ENCODE results near the gene SPSB3. TPM values are rescaled to one million over a fixed set of nuclear protein-coding genes. Genes with fewer than 3 reads are reported as not detected.

The SPSB3 gene
- total RNA-seq, 1 donor from 2014 or later = 28.3 TPM

GRCh38 chr16:1820946-1821290 is 38.5 kb upstream of the SPSB3 start:
- Mint-ChIP-seq H3K9me3 (no peaks in the 10 kb centered on the region), H3K27ac (no peak overlapping the region), H3K4me1 (ENCODE audit: low read depth) (peaks cover 10% of the 10 kb centered on the region), H3K4me3 (ENCODE audit: low read depth) (no peak overlapping the region), H3K27me3 (ENCODE audit: low read depth) (no peaks in the 10 kb centered on the region), H3K36me3 (ENCODE audit: low read depth) (no peaks in the 10 kb centered on the region)
- DNase-seq (ENCODE audit: low spot score) = no peak
- intact Hi-C loops (cut with micrococcal nuclease) = no loop called here

DNA sequence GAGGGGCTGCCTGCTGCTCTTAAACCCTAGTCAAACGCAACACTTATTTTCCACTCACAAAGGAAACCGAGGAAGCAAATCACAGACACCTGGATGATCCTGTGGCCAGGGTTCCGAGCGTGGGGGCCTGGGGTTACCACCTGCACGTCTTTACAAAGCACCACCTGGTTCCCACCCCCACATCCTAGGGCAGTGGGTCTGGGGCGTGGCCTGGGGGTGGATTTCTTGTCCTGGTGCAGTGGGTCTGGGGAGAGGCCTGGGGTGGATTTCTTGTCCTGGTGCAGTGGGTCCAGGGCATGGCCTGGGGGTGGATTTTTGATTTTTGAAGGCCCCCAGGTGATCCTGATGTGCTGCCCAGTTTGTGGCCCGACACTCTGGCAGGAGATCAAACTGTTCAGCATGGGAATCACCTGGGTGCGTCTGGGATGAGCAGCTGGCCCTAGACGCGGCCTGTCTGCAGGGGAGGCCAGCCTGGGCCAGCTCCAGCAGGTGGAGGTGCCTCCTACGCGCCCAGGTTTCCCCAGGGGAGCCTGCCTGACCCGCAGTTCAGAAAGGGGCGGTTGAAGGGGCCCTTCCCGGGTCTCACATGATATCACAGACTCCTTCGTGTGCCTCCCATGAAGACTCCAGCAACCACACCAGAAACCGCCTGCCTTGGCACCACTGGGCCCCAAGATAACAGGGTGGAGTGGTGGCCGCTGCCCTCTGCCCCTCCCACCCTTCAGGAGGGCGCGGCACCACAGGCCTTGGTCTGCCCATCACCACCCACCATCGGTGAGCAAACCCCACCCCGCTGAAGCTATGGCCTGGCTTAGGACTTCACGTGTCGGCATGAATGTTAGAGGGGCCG is 38.0 kb upstream of the SPSB3 start:
- Mint-ChIP-seq H3K4me1 (ENCODE audit: low read depth) (peaks cover 10% of the 10 kb centered on the region), H3K27ac (no peak overlapping the region), H3K9me3 (no peaks in the 10 kb centered on the region)

GRCh38 chr16:1819611-1820010 is 37.2 kb upstream of the SPSB3 start:
- Mint-ChIP-seq H3K4me3 (ENCODE audit: low read depth) (no peak overlapping the region), H3K36me3 (ENCODE audit: low read depth) (peaks cover 10% of the 10 kb centered on the region), H3K27me3 (ENCODE audit: low read depth) (no peaks in the 10 kb centered on the region), H3K27ac (no peak overlapping the region), H3K9me3 (no peaks in the 10 kb centered on the region), H3K4me1 (ENCODE audit: low read depth) (peaks cover 7% of the 10 kb centered on the region)
- intact Hi-C loops (cut with micrococcal nuclease) = no loop called here
- no peak for DNase-seq (ENCODE audit: low spot score)

More for the DNA sequence above, 38.0 kb upstream of the SPSB3 start:
- Mint-ChIP-seq H3K36me3 (ENCODE audit: low read depth) (peaks cover 4% of the 10 kb centered on the region), H3K27me3 (ENCODE audit: low read depth) (no peaks in the 10 kb centered on the region), H3K4me3 (ENCODE audit: low read depth) (no peak overlapping the region)
- intact Hi-C loops (cut with micrococcal nuclease) = no loop called here
- DNase-seq (ENCODE audit: low spot score) = no peak

- H3K4me1 Mint-ChIP-seq (ENCODE audit: low read depth) = peaks cover 3% of the 10 kb centered on the region
- no peaks in the 10 kb centered on the region for H3K27me3 Mint-ChIP-seq (ENCODE audit: low read depth)
- no peak overlapping the region for H3K4me3 Mint-ChIP-seq (ENCODE audit: low read depth)
- H3K27ac Mint-ChIP-seq = no peak overlapping the region
- no peak for DNase-seq (ENCODE audit: low spot score)
- intact Hi-C loops (cut with micrococcal nuclease) = no loop called here
- H3K9me3 Mint-ChIP-seq = no peaks in the 10 kb centered on the region
- H3K36me3 Mint-ChIP-seq (ENCODE audit: low read depth) = peaks cover 10% of the 10 kb centered on the region
These were observed 36.6 kb upstream of the SPSB3 start for GRCh38 chr16:1818873-1819525.

DNA sequence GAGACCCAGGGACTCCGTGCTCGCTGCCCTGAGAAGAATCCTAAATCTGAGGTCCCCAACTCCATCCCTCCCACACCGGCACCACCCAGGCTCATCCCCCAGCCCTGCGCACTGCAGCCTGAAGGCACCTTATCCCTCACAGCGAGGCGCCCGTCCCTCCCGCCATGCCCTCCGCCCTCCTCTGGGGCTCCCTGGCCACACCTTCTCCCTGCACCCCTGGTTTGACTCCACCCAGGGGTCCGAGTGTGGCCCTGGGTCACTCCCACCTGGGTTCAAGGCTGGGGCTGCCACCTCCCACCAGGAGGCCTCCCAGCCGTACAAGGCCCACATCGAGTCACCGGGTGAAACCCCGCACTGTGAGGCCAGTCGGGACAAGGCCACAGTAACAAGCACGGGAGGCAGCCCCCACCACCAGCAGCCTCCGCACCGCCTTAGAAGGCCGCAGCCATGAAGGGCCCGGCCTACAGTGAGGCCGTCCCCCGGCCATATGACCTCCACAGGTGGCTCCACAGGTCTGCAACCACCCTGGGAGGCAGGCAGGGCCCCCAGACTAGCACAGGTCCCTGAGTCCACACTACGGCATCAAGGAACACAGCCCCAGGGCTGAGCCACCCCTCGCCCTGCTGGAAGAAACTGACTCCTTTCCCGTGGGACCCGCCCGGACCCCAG is 36.0 kb upstream of the SPSB3 start:
- Mint-ChIP-seq H3K4me3 (ENCODE audit: low read depth) (no peak overlapping the region), H3K27me3 (ENCODE audit: low read depth) (no peaks in the 10 kb centered on the region), H3K36me3 (ENCODE audit: low read depth) (peaks cover 15% of the 10 kb centered on the region), H3K9me3 (no peaks in the 10 kb centered on the region), H3K27ac (no peak overlapping the region), H3K4me1 (ENCODE audit: low read depth) (peaks cover under 1% of the 10 kb centered on the region)
- DNase-seq (ENCODE audit: low spot score) = no peak
- intact Hi-C loops (cut with micrococcal nuclease) = no loop called here

- Mint-ChIP-seq H3K27ac (no peak overlapping the region), H3K4me1 (ENCODE audit: low read depth) (peaks cover 2% of the 10 kb centered on the region), H3K9me3 (no peaks in the 10 kb centered on the region), H3K36me3 (ENCODE audit: low read depth) (peaks cover 18% of the 10 kb centered on the region), H3K27me3 (ENCODE audit: low read depth) (no peaks in the 10 kb centered on the region), H3K4me3 (ENCODE audit: low read depth) (no peak overlapping the region)
- DNase-seq (ENCODE audit: low spot score) = no peak
- intact Hi-C loops (cut with micrococcal nuclease) = no loop called here
These were observed 35.3 kb upstream of the SPSB3 start for GRCh38 chr16:1817716-1818115.

- DNase-seq (ENCODE audit: low spot score) = no peak
- Mint-ChIP-seq H3K27me3 (ENCODE audit: low read depth) (no peaks in the 10 kb centered on the region), H3K4me3 (ENCODE audit: low read depth) (no peak overlapping the region), H3K4me1 (ENCODE audit: low read depth) (peaks cover 2% of the 10 kb centered on the region), H3K27ac (no peak overlapping the region), H3K9me3 (no peaks in the 10 kb centered on the region), H3K36me3 (ENCODE audit: low read depth) (peaks cover 18% of the 10 kb centered on the region)
- intact Hi-C loops (cut with micrococcal nuclease) = no loop called here
These were observed 34.9 kb upstream of the SPSB3 start for GRCh38 chr16:1817276-1817589.

DNA sequence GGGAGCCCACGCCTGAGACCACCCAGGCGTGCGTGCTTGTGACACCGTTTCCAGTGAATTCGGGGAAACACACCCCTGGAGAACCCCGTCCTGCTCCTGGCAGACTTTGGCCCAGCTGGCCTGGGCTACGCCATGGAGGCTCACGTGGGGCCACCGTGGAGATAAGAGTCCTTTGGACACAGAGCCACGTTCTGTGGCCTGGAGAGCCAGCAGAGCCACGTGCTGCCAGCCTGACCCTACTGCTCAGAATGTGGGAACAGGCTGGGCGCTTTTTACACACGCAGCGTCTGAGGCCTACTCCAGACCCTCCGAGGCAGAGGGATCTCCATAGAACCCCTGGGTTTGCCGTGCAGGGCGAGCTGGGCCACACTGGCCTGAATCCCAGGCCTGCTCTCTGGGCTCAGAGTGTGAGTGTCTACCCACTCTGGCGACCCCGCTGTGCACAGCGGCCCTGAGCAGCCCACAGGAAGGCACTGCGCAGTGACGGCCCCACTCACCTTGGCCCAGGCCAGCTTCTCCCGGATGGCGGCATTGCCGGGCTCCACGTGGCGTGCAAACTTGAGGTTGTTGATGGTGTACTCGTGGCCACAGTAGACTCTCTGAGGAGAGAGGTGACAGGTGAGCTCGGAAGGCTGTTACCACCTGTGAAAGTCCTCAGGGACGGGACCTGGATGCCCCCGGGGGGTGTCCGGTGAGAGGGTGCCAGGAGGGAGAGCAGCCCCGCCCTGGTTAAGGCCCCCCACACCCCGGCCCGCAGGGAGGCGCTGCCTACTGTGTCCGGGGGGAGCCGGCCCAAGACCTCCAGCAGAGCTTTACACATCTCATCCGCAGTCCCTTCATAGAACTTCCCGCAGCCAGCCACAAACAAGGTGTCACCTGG is 34.3 kb upstream of the SPSB3 start:
- no peak overlapping the region for H3K27ac Mint-ChIP-seq

GRCh38 chr16:1815461-1815860 is 33.1 kb upstream of the SPSB3 start:
- intact Hi-C loops (cut with micrococcal nuclease) = no loop called here
- H3K27ac Mint-ChIP-seq = no peak overlapping the region
- H3K4me3 Mint-ChIP-seq (ENCODE audit: low read depth) = no peak overlapping the region
- no peaks in the 10 kb centered on the region for H3K27me3 Mint-ChIP-seq (ENCODE audit: low read depth)
- H3K9me3 Mint-ChIP-seq = no peaks in the 10 kb centered on the region
- no peak for DNase-seq (ENCODE audit: low spot score)
- H3K36me3 Mint-ChIP-seq (ENCODE audit: low read depth) = peaks cover 18% of the 10 kb centered on the region
- H3K4me1 Mint-ChIP-seq (ENCODE audit: low read depth) = peaks cover 2% of the 10 kb centered on the region

More for the DNA sequence above, 34.3 kb upstream of the SPSB3 start:
- intact Hi-C loops (cut with micrococcal nuclease) = no loop called here
- Mint-ChIP-seq H3K9me3 (no peaks in the 10 kb centered on the region), H3K4me3 (ENCODE audit: low read depth) (no peak overlapping the region), H3K27me3 (ENCODE audit: low read depth) (no peaks in the 10 kb centered on the region), H3K36me3 (ENCODE audit: low read depth) (peaks cover 18% of the 10 kb centered on the region), H3K4me1 (ENCODE audit: low read depth) (peaks cover 2% of the 10 kb centered on the region)
- DNase-seq (ENCODE audit: low spot score) = no peak

GRCh38 chr16:1812732-1813163 is 30.4 kb upstream of the SPSB3 start:
- DNase-seq (ENCODE audit: low spot score) = peak; percentile 30
- H3K4me3 Mint-ChIP-seq (ENCODE audit: low read depth) = no peak overlapping the region
- peaks cover 2% of the 10 kb centered on the region for H3K4me1 Mint-ChIP-seq (ENCODE audit: low read depth)
- H3K36me3 Mint-ChIP-seq (ENCODE audit: low read depth) = peaks cover 25% of the 10 kb centered on the region
- H3K27ac Mint-ChIP-seq = no peak overlapping the region
- no peaks in the 10 kb centered on the region for H3K9me3 Mint-ChIP-seq
- H3K27me3 Mint-ChIP-seq (ENCODE audit: low read depth) = no peaks in the 10 kb centered on the region
- intact Hi-C loops (cut with micrococcal nuclease) = no loop called here

DNA sequence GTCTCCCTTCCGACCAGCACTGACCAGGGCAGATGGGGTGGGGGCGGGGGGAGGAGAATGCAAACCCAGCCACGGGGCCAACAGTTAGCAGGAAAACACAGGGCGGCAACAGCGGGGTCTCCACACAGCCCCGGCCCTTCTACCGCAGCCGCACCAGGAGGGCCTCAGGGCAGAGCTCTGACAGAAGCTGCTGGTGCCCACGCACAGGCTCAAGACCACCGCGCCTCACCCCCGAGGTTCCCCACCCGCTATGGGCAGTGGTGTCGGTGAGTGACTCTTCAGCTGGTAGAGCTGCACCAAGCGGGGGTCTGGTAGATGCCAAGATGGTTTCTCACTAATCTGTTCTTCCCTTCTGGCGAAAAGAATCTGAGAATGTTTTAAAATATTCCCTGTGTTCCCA is 28.2 kb upstream of the SPSB3 start:
- DNase-seq (ENCODE audit: low spot score) = no peak
- H3K9me3 Mint-ChIP-seq = no peaks in the 10 kb centered on the region
- intact Hi-C loops (cut with micrococcal nuclease) = no loop called here
- H3K4me3 Mint-ChIP-seq (ENCODE audit: low read depth) = no peak overlapping the region
- peaks cover 2% of the 10 kb centered on the region for H3K4me1 Mint-ChIP-seq (ENCODE audit: low read depth)
- peaks cover 38% of the 10 kb centered on the region for H3K36me3 Mint-ChIP-seq (ENCODE audit: low read depth)
- no peak overlapping the region for H3K27ac Mint-ChIP-seq
- no peaks in the 10 kb centered on the region for H3K27me3 Mint-ChIP-seq (ENCODE audit: low read depth)

GRCh38 chr16:1810106-1810505 is 27.7 kb upstream of the SPSB3 start:
- no peak overlapping the region for H3K4me3 Mint-ChIP-seq (ENCODE audit: low read depth)
- no peak overlapping the region for H3K27ac Mint-ChIP-seq
- H3K9me3 Mint-ChIP-seq = no peaks in the 10 kb centered on the region
- DNase-seq (ENCODE audit: low spot score) = no peak
- peaks cover 2% of the 10 kb centered on the region for H3K4me1 Mint-ChIP-seq (ENCODE audit: low read depth)
- no peaks in the 10 kb centered on the region for H3K27me3 Mint-ChIP-seq (ENCODE audit: low read depth)
- intact Hi-C loops (cut with micrococcal nuclease) = no loop called here
- peaks cover 35% of the 10 kb centered on the region for H3K36me3 Mint-ChIP-seq (ENCODE audit: low read depth)
